Midbrain (tissue), 1 donor: Measurements from ENCODE around the gene CLDN4.
"Not testable (repeated sequence)": the region's sequence is repeated elsewhere in the genome, so short reads cannot be mapped to it uniquely, and the experiment has no call there.

Experiments
- DNase-seq: peaks from one replicate; lab custom pipeline; 2025; lab: John Stamatoyannopoulos, UW

The CLDN4 gene

GRCh38 chr7:73823873-73824592 is 6.8 kb upstream of the CLDN4 start:
- DNase-seq: no peak

- DNase-seq: no peak
Observed at GRCh38 chr7:73824986-73825385, 5.8 kb upstream of the CLDN4 start.

DNA sequence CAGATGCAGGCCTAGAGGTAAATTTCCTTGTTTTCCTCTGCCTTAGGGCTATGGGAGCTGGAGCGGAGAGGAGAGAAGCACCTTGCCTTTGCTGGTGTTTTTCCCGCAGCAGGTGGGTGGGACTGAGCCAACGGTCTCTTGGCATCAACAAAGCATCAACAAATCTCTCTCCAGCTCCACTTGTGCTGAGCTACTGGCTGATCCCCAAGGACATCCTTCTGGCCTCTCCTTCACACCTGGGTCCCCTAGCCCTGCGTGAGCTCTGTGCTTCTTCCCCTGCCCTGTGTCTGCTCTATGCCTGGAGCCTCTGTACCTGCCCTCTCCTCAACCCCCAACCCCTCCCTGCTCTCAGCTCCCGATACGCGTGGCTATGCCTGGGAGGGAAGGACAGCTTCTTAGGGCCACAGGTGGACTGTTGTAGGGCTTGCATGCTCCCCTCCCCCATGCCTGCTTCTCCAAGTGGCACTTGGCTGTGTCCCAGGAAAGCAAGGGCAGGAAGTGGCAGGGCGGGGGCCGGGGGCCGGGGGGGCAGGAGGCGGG is 3.2 kb upstream of the CLDN4 start:
- DNase-seq: no peak

- no peak for DNase-seq
Observed at GRCh38 chr7:73828107-73828803, 2.5 kb upstream of the CLDN4 start.

GRCh38 chr7:73828972-73829371 is 1.8 kb upstream of the CLDN4 start:
- DNase-seq: no peak

DNA sequence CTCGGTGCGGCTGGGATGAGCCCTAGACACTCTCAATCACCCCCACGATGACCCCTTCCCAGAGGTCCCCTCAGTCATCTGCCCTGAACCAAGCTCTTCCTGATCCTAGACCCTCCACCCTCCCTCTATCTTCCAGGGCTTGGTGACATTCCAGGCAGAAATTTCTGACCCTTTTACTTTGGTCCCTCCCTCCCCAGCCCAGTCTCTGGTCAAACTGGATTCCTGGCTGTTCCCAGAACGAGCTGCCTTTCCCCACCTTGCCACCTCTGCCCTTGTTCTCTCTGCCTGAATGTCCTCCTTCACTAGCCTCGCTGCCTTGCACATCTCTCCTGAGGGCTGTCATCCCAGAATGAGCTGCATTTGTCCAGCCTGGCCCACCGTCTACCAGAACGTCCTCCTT is 1.3 kb upstream of the CLDN4 start:
- DNase-seq: no peak

GRCh38 chr7:73829921-73830680 is 695 bp upstream of the CLDN4 start:
- no peak for DNase-seq

- DNase-seq: no peak
Observed at GRCh38 chr7:73831584-73831833, 713 bp downstream of the CLDN4 start.

DNA sequence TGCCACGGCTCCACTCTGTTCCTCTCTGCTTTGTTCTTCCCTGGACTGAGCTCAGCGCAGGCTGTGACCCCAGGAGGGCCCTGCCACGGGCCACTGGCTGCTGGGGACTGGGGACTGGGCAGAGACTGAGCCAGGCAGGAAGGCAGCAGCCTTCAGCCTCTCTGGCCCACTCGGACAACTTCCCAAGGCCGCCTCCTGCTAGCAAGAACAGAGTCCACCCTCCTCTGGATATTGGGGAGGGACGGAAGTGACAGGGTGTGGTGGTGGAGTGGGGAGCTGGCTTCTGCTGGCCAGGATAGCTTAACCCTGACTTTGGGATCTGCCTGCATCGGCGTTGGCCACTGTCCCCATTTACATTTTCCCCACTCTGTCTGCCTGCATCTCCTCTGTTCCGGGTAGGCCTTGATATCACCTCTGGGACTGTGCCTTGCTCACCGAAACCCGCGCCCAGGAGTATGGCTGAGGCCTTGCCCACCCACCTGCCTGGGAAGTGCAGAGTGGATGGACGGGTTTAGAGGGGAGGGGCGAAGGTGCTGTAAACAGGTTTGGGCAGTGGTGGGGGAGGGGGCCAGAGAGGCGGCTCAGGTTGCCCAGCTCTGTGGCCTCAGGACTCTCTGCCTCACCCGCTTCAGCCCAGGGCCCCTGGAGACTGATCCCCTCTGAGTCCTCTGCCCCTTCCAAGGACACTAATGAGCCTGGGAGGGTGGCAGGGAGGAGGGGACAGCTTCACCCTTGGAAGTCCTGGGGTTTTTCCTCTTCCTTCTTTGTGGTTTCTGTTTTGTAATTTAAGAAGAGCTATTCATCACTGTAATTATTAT is 1.2 kb downstream of the CLDN4 start:
- no peak for DNase-seq

DNA sequence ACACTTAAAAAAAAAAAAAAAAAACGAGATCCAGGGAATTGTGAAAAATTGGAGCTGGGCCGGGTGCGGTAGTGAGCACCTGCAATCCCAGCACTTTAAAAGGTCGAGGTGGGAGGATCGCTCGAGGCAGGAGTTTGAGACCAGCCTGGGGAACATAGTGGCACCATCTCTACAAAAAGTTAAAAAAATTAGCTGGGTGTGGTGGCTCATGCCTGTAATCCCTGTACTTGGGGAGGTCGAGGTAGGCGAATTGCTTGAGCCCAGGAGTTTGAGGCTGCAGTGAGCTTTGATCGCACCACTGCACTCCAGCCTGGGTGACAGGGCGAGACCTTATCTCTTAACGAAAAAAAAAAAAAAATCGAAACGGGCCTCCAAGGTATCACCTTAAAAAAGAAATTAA is 2.0 kb downstream of the CLDN4 start:
- no peak for DNase-seq

DNA sequence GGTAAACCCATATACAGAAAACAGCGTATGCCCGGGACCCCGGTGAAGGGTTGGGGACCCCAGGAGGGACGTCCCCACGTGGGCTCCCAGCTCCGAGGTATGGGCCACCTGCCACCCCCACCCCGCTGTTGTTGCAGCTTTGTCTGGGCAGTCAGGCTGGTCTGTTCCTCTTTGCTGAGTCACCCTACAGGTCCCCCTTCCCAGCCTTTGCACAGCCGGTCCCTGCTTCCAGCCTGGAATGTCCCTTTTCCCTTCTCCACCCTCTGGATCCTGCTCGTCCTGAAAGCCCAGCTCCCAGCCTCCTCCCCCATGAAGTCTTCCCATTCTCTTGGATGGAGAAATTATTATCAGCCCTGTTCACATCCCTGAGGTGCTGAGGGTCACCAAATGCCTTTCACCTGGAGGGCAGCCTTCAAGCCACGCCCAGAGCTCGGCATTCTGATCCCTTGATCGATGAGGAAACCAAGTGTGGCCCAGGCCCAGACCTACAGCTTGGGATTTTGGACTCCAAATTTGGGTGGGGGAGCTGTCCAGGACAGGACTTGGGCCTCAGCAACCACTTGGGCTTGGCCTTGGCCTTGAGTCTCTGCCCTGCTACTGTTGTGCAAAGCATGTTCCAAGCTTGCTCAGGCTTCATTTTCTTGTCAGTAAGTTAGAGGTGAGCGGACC is 2.6 kb downstream of the CLDN4 start:
- no peak for DNase-seq

DNA sequence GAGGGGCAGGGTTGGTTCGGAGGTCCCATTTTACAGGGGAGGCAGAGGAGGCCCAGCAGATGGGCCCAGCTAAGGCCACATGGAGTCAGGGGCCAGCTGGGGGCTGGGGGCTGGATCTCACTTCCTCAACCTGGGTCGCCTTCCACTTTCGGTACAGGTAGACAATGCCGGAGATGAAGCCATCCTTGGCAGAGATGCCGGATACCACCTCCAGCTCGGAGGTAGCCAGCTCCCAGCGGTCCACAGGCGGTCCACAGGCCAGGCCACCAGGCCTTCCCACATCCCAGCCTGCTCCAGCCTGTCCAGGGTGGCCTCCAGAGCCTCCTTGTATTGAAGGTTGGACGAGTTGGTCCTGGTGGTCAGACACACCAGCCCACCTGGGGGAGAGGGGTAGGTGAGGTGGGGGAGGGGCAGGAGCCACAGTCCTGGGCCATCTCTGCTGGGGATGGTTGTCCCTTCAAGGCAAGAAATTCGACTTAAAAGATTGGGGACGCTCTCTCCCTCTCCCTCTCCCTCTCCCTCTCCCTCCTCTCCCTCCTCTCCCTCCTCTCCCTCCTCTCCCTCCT is 3.9 kb downstream of the CLDN4 start:
- DNase-seq: no peak

DNA sequence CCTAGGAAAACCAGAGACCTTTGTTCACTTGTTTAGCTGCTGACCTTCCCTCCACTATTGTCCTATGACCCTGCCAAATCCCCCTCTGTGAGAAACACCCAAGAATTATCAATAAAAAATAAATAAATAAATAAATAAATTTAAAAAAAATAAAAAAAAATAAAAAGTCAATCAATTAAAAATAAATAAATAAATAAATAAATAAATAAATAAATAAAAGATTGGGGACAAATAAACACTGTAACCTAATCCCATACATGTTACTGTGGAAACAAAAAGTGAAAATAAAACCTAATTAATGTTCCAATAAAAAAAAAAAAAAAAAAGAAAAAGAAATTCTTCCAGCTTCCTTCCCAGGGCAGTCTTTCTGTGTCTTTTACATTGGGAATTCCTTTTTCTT is 6.4 kb downstream of the CLDN4 start:
- DNase-seq: not testable (repeated sequence)

- DNase-seq: no peak
Observed at GRCh38 chr7:73838642-73839041, 7.8 kb downstream of the CLDN4 start.

GRCh38 chr7:73839290-73839689 is 8.5 kb downstream of the CLDN4 start:
- DNase-seq: no peak

- no peak for DNase-seq
Observed at GRCh38 chr7:73839743-73840714, 9.2 kb downstream of the CLDN4 start.

- DNase-seq: no peak
Observed at GRCh38 chr7:73840715-73841379, 10.1 kb downstream of the CLDN4 start.

DNA sequence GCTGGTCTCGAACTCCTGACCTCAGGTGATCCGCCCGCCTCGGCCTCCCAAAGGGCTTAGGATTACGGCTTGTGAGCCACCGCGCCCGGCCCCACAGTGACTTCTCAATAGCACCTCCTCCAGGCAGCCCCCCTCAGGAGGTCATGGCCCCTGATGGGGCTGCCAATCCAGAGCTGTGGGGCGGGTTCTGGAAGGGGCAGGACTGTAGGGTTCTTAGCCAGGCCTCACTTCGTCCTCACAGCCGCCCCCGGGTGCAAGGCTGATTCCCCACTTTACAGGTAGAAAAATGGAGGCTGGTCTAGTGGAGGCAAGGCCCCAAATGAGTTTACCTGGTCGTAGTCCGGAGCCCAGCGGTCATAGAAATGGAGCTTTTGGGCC is 10.9 kb downstream of the CLDN4 start:
- DNase-seq: no peak
